Endothelial cell of umbilical vein (primary cell): Measurements from ENCODE around the gene PDCD6IP. TPM values are rescaled to one million over a fixed set of nuclear protein-coding genes. Genes with fewer than 3 reads are reported as not detected.

Experiments
- BruUV-seq: library from RNA; stranded (reverse); fragments of 400-500 nt; replicated peaks from 2 replicates; lab custom pipeline; 2021; lab: Mats Ljungman, UMichigan
- CTCF ChIA-PET: fragments of 300-600, 350-600 bp; sonication (Branson Sonifier 250); formaldehyde crosslinking; loops from one replicate; lab custom pipeline; 2021; ENCODE audit warnings: antibody characterized with exemption, inconsistent platforms; lab: Charles Lee
- POLR2A ChIA-PET: fragments of 300-600, 350-600 bp; sonication (Branson Sonifier 250); formaldehyde crosslinking; loops from one replicate; lab custom pipeline; 2021; ENCODE audit warnings: antibody characterized with exemption, inconsistent platforms; lab: Charles Lee
- DNase-seq: peaks from one replicate; pipeline ENCODE4 v3.0.0-alpha.2; 2011; ENCODE audit warnings: low read depth, low spot score
- FAIRE-seq: peaks from 2 replicates; lab custom pipeline; 2011; peaks lifted over from hg19 to GRCh38; lab: Jason Lieb, UNC
- H2AFZ ChIP-seq: 2 replicates; pipeline ENCODE4 v1.6.0; 2012; ENCODE audit warnings: low read depth, low read length, control low read depth, inconsistent platforms
- H3K27ac ChIP-seq: 2 replicates; pipeline ENCODE4 v1.5.1; 2011; ENCODE audit warnings: low read depth, mild to moderate bottlenecking, control low read depth, low read length, moderate library complexity; ENCODE audit not compliant: insufficient read depth
- H3K27me3 ChIP-seq, 2 experiments: 2 replicates each; pipeline versions ENCODE4 v1.6.0 to v1.6.1; 2011; ENCODE audit warnings: low read length in 2 of 2, mixed read lengths in 1 of 2; ENCODE audit not compliant: control insufficient read depth in 2 of 2, insufficient read depth in 2 of 2
- H3K36me3 ChIP-seq, 2 experiments: 2 replicates in 1 of 2; 3 replicates in 1 of 2; pipeline ENCODE4 v1.5.1; 2011; ENCODE audit warnings: low read length in 2 of 2, mild to moderate bottlenecking in 1 of 2, moderate library complexity in 1 of 2; ENCODE audit not compliant: control insufficient read depth in 2 of 2, insufficient read depth in 2 of 2; ENCODE audit errors: extremely low read depth in 1 of 2
- H3K4me1 ChIP-seq: 3 replicates; pipeline ENCODE4 v1.5.1; 2011; ENCODE audit warnings: mild to moderate bottlenecking, low read length; ENCODE audit not compliant: control insufficient read depth, insufficient read depth; ENCODE audit errors: extremely low read depth
- H3K4me2 ChIP-seq: 2 replicates; pipeline ENCODE4 v1.6.1; 2011; ENCODE audit warnings: low read length, control low read depth, mixed read lengths; ENCODE audit not compliant: insufficient read depth
- H3K4me3 ChIP-seq, 3 experiments: fragments of 200-600 bp in 1 of 3; sonication (generic), shearing (Covaris generic) in 1 of 3; replicated peaks in 1 of 3; 2 replicates each; pipeline ENCODE4 v1.5.1; 2011 to 2016; ENCODE audit warnings: control low read depth in 3 of 3, low read length in 3 of 3, mild to moderate bottlenecking in 2 of 3, inconsistent platforms in 1 of 3, low read depth in 1 of 3, moderate library complexity in 1 of 3; ENCODE audit not compliant: insufficient read depth in 1 of 3
- H3K79me2 ChIP-seq: 2 replicates; pipeline ENCODE4 v1.6.0; 2012; ENCODE audit warnings: low read length, inconsistent platforms; ENCODE audit not compliant: control insufficient read depth, insufficient read depth
- H3K9ac ChIP-seq: replicated peaks from 2 replicates; pipeline ENCODE3; 2011; ENCODE audit warnings: low read length, control low read depth; ENCODE audit not compliant: insufficient read depth; ENCODE audit errors: extremely low read depth
- H3K9me1 ChIP-seq: replicated peaks from 3 replicates; pipeline ENCODE4 v1.6.0; 2011; ENCODE audit warnings: mild to moderate bottlenecking, low read length; ENCODE audit not compliant: control insufficient read depth, insufficient read depth; ENCODE audit errors: extremely low read depth
- H3K9me3 ChIP-seq: replicated peaks from 2 replicates; pipeline ENCODE4 v1.5.1; 2012; ENCODE audit warnings: low read length, inconsistent platforms; ENCODE audit not compliant: control insufficient read depth, insufficient read depth
- H4K20me1 ChIP-seq: replicated peaks from 2 replicates; pipeline ENCODE3; 2011; ENCODE audit warnings: mild to moderate bottlenecking, low read length; ENCODE audit not compliant: control insufficient read depth, insufficient read depth; ENCODE audit errors: extremely low read depth
- EZH2 ChIP-seq: IDR thresholded peaks from 2 replicates; pipeline ENCODE4 v1.6.1; 2012; ENCODE audit warnings: borderline replicate concordance, low read depth, mild to moderate bottlenecking, moderate library complexity, low read length, inconsistent platforms; ENCODE audit not compliant: severe bottlenecking
- FOS ChIP-seq: IDR thresholded peaks from 2 replicates; pipeline ENCODE4 v1.6.1; 2011; ENCODE audit warnings: mild to moderate bottlenecking, low read length, moderate library complexity, borderline replicate concordance; ENCODE audit not compliant: insufficient read depth
- GATA2 ChIP-seq: IDR thresholded peaks from 2 replicates; pipeline ENCODE4 v1.7.0; 2011; ENCODE audit warnings: low read depth, mild to moderate bottlenecking, moderate library complexity, mixed read lengths, low read length; ENCODE audit not compliant: insufficient read length, insufficient read depth
- JUN ChIP-seq: IDR thresholded peaks from 2 replicates; pipeline ENCODE4 v1.6.1; 2011; ENCODE audit warnings: borderline replicate concordance, low read depth; ENCODE audit not compliant: insufficient read length, insufficient read depth
- MYC ChIP-seq: IDR thresholded peaks from one replicate; pipeline ENCODE4 v1.6.1; 2011; ENCODE audit warnings: mild to moderate bottlenecking, low read depth, low read length
- POLR2A ChIP-seq: IDR thresholded peaks from 2 replicates; pipeline ENCODE4 v1.6.1; 2012; ENCODE audit warnings: low read depth, mild to moderate bottlenecking, control low read depth, low read length
- POLR2AphosphoS5 ChIP-seq: IDR thresholded peaks from 2 replicates; pipeline ENCODE4 v1.6.1; 2012; ENCODE audit warnings: low read depth, mild to moderate bottlenecking, control low read depth, low read length, moderate library complexity; ENCODE audit not compliant: insufficient read depth
- dilution Hi-C: fragments of 300-500 bp; cut with MboI; formaldehyde crosslinking; loops from one replicate; pipeline ENCODE4 v1.15.0; 2019; ENCODE audit warnings: low sequenced_read_pairs; ENCODE audit not compliant: extremely low pct_ligation_motif_present
- intact Hi-C: fragments of 100-400 bp; cut with micrococcal nuclease; formaldehyde crosslinking; loops from one replicate; pipeline ENCODE4 v1.10.0; 2022
- polyA plus RNA-seq, 4 experiments: library from polyadenylated mRNA; depleted of rRNA in 3 of 4; stranded (reverse) in 3 of 4; unstranded in 1 of 4; fragments of >200 nt; gene quantifications; 2 replicates each; pipeline versions ENCODE4 v1.2.1 to v1.2.3, GENCODE V29; 2011 to 2012; ENCODE audit warnings: missing spikeins in 1 of 4
- total RNA-seq: library from RNA; stranded (reverse); gene quantifications from 2 replicates; pipeline ENCODE4 v1.2.3, GENCODE V29; 2021
- TF ChIP-seq, protein P1 (sequence below), 2 donors: IDR thresholded peaks; 1 replicate in 1 of 2; 2 replicates in 1 of 2; pipeline ENCODE4 v1.5.1; 2011; ENCODE audit warnings: low read length in 2 of 2, mild to moderate bottlenecking in 2 of 2, moderate library complexity in 2 of 2, control low read depth in 1 of 2, inconsistent platforms in 1 of 2, low read depth in 1 of 2; ENCODE audit not compliant: insufficient read depth in 1 of 2; ENCODE audit errors: extremely low read depth in 1 of 2
- TF ChIP-seq, protein P2 (sequence below): IDR thresholded peaks from 2 replicates; pipeline ENCODE4 v1.6.1; 2011; ENCODE audit not compliant: insufficient read depth, insufficient read length

The PDCD6IP gene
- total and polyA plus RNA-seq, 2 donors (not counting 3 experiments of a cell fraction or from before 2014, with no cell fraction given), result 106 to 265 TPM

- H3K27ac ChIP-seq, result no peak overlapping the region
- intact Hi-C loops, result loop anchor here (1.0 to 2.0 kb wide), 4 partner anchors 131 to 800 kb away; no protein-coding TSS in a partner anchor
- TF ChIP-seq POLR2A, result no peak
- TF ChIP-seq, protein P1, sequence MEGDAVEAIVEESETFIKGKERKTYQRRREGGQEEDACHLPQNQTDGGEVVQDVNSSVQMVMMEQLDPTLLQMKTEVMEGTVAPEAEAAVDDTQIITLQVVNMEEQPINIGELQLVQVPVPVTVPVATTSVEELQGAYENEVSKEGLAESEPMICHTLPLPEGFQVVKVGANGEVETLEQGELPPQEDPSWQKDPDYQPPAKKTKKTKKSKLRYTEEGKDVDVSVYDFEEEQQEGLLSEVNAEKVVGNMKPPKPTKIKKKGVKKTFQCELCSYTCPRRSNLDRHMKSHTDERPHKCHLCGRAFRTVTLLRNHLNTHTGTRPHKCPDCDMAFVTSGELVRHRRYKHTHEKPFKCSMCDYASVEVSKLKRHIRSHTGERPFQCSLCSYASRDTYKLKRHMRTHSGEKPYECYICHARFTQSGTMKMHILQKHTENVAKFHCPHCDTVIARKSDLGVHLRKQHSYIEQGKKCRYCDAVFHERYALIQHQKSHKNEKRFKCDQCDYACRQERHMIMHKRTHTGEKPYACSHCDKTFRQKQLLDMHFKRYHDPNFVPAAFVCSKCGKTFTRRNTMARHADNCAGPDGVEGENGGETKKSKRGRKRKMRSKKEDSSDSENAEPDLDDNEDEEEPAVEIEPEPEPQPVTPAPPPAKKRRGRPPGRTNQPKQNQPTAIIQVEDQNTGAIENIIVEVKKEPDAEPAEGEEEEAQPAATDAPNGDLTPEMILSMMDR (IDR thresholded peaks at IDR 0.05; ENCODE audit: extremely low read depth in 1 of 2, insufficient read depth in 1 of 2, low read depth in 1 of 2, low read length in 2 of 2), result peak; percentile 8
These were observed 85.6 kb downstream of the PDCD6IP start for GRCh38 chr3:33883951-33884561.

DNA sequence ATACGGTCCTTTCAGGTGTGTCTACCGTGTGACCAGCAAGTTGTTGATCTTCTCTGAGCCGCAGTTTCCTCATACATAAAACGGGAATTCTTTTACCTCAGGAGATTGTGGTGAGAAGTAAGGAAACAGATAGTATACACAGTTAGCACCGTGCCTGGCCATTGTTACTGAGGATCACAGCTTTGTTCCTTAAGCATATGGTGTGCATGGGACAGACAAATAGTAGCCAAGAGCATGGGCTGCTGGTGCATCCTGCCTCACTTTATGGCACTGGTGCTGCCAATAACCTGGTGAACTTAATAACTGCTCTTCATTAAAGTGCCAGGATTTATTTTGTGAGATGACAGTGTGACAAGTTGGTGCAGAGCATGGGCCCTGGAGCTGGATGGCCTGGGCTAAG, 86.3 kb downstream of the PDCD6IP start:
- intact Hi-C loops (no loop called here), dilution Hi-C loops (no loop called here)
- no peak overlapping the region for H3K4me3 ChIP-seq
- FAIRE-seq (peak; percentile 33), DNase-seq (no peak)
- no peaks in the 10 kb centered on the region for H3K9me3 ChIP-seq
- H4K20me1 ChIP-seq, result no peaks in the 10 kb centered on the region
- H2AFZ ChIP-seq, result no peak overlapping the region
- no peak overlapping the region for H3K4me2 ChIP-seq
- H3K4me1 ChIP-seq, result no peaks in the 10 kb centered on the region
- no peak overlapping the region for H3K27ac ChIP-seq
- no peaks in the 10 kb centered on the region for H3K9me1 ChIP-seq
- no peak overlapping the region for H3K9ac ChIP-seq
- ChIA-PET POLR2A (no interaction called here), CTCF (interaction anchor here (2.0 to 6.0 kb wide), 6 partner anchors 12 to 800 kb away, joined by 6 to 203 read pairs (median 12); no protein-coding TSS in a partner anchor)
- no peaks in the 10 kb centered on the region for H3K79me2 ChIP-seq
- no peaks in the 10 kb centered on the region for H3K36me3 ChIP-seq
- H3K27me3 ChIP-seq, result peaks cover 0 to 10% of the 10 kb centered on the region in 2 experiments
- TF ChIP-seq EZH2, result no peak
- TF ChIP-seq, protein P1 (IDR thresholded peaks at IDR 0.05; ENCODE audit: extremely low read depth in 1 of 2, insufficient read depth in 1 of 2, low read depth in 1 of 2, low read length in 2 of 2), result no peak
- no peak for TF ChIP-seq POLR2A
- no peak for TF ChIP-seq FOS
- no peak for TF ChIP-seq GATA2
- no peak for TF ChIP-seq MYC
- TF ChIP-seq, protein P2, sequence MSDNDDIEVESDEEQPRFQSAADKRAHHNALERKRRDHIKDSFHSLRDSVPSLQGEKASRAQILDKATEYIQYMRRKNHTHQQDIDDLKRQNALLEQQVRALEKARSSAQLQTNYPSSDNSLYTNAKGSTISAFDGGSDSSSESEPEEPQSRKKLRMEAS, result no peak
- TF ChIP-seq POLR2AphosphoS5, result no peak
- no peak for TF ChIP-seq JUN
- BruUV-seq, result no TSS peak

More at GRCh38 chr3:33883951-33884561, 85.6 kb downstream of the PDCD6IP start:
- no peak overlapping the region for H3K4me3 ChIP-seq
- H3K27me3 ChIP-seq, result peaks cover 0 to 10% of the 10 kb centered on the region in 2 experiments
- dilution Hi-C loops, result no loop called here
- no peaks in the 10 kb centered on the region for H3K9me1 ChIP-seq
- H3K4me1 ChIP-seq, result no peaks in the 10 kb centered on the region
- ChIA-PET CTCF (interaction anchor here (0.5 to 6.0 kb wide), 33 partner anchors 9 to 1805 kb away, joined by 3 to 203 read pairs (median 4); partner anchors contain the start of gene PDCD6IP), POLR2A (no interaction called here)
- no peaks in the 10 kb centered on the region for H3K36me3 ChIP-seq
- no peaks in the 10 kb centered on the region for H3K79me2 ChIP-seq
- H4K20me1 ChIP-seq, result no peaks in the 10 kb centered on the region
- H3K9me3 ChIP-seq, result no peaks in the 10 kb centered on the region
- H3K4me2 ChIP-seq, result peak overlapping the region; percentile 67
- H2AFZ ChIP-seq, result peak overlapping the region; percentile 25
- no TSS peak for BruUV-seq
- DNase-seq (peak; percentile 4), FAIRE-seq (no peak)
- H3K9ac ChIP-seq, result no peak overlapping the region
